Left ventricle myocardium superior (tissue), 1 donor: ENCODE data around the gene C18orf63. TPM values are rescaled to one million over a fixed set of nuclear protein-coding genes. Genes with fewer than 3 reads are reported as not detected.

ENCODE experiments used
- ATAC-seq: fragments of 200-7000 bp; cut with Tn5 transposase; one replicate; pipeline ENCODE4 v1.9.1; 2020; ENCODE audit warnings: mild to moderate bottlenecking, moderate library complexity
- DNase-seq: peaks from one replicate; pipeline ENCODE4 v3.0.0-alpha.2; 2020
- intact Hi-C: fragments of 100-400 bp; cut with micrococcal nuclease; formaldehyde crosslinking; loops from one replicate; pipeline ENCODE4 v1.11.0; 2022
- total RNA-seq: library from RNA; stranded (reverse); fragmentation: NEBNext Ultra II Directional; extraction: Animal tissue kit (Norgen Biotek cat#: 25700); gene quantifications from one replicate; pipeline ENCODE4 v1.2.1, GENCODE V29; 2021
- donor health status: DM: no; HTN: yes; CAD: no; lungs with severe emphysema.

C18orf63 gene
- total RNA-seq, 1 donor from 2014 or later = not detected

DNA sequence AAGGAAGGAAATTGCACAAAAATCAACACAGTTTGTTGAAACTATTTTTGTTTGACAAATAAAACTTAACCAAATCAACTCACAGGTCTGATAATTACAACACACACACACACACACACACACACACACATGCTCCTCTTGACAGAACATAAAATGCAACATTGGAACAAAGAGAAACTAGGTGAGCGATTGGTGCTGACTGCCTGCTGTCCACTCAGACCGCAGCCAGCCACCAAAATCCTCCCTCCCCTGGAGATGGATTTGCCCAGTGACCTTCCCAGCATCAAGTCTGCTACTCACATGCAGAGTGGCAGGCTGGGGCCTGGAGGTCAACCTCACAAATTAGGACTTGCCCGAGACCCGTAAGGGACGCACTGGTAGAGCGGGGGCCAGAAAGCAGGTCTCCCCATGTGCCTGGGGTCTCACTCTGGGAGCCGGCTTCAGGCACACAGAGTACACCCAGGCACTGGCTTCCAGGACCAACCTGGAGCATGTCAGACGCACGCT is 80.1 kb downstream of the C18orf63 start:
- DNase-seq (no peak), ATAC-seq (no peak)
- intact Hi-C loops = no loop called here

DNA sequence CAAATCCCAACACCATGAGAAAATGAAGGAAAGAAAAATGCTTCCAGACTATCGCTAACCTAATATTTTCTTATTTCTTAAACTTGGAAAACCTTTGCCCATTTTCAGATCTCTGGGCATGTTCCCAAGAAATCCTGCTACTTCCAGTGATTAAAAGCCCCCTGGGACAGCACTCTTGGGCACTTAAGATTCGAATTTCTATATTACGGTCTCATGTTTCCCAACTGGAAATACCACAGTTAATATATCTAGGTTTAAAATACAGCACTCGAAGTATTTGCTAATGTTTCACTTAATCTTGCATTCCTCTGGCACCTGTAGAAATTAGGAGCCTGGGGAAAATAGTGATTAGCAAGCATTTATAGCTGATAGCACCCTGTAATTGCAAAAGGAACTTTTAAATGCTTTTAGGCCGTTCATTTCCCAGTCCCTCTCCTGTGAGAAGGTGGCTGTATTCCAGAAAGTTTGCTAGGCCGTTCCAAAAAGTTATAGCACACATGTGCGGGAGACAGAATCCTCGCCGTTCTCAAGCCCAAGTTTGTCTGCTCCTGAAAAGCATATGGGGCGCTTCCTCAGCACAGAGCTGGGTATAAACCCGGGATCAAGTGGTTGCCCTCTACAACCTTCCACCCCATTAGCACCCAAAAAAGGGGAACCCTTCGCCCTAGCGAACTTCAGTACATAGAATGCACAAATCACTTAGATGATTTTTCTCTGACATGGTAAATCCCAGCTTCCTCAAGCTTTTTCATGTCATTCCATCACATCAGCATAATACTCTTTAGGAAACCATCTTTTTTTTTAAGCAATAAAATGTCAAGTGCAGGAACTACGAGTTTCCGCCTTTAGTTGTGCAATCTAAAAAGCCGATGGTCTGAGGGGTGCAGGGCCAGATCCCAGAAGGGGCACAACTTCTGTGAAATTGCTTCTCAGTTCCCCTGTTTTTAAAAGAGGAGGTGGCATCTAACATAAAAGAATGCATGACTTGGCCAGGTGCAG is 80.8 kb downstream of the C18orf63 start:
- ATAC-seq = peak; percentile 41
- intact Hi-C loops = no loop called here
- no peak for DNase-seq

DNA sequence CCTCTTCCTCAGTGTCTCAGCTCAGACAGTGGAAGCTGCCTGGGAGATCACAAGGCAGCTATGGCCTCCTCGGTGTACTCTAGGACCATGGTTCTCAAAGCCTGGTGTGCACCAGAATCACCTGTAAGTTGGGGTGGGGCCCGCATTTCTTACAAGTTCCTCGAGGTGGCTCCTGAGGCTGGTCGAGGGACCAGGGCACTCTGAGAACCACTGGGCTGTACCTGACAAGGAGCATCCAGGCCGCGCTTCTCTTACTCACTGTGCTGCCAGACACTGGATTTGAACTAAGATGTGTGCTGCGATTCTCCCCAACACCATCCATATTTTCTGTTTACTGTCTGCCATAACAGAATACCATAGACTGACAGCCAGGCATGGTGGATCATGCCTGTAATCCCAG is 81.9 kb downstream of the C18orf63 start:
- intact Hi-C loops = no loop called here
- ATAC-seq (no peak), DNase-seq (no peak)

- intact Hi-C loops = no loop called here
- ATAC-seq (peak; percentile 79), DNase-seq (peak; percentile 44)
These were observed 83.7 kb downstream of the C18orf63 start for GRCh38 chr18:74399091-74399887.

GRCh38 chr18:74400813-74401212 is 85.2 kb downstream of the C18orf63 start:
- no peak for DNase-seq
- intact Hi-C loops = no loop called here

GRCh38 chr18:74402806-74403433 is 87.3 kb downstream of the C18orf63 start:
- intact Hi-C loops = no loop called here
- ATAC-seq (peak; percentile 21), DNase-seq (no peak)

More at GRCh38 chr18:74400813-74401212, 85.2 kb downstream of the C18orf63 start:
- ATAC-seq = no peak

- DNase-seq = no peak
- intact Hi-C loops = no loop called here
- ATAC-seq = no peak
These were observed 92.2 kb downstream of the C18orf63 start for GRCh38 chr18:74407888-74408287.

Other genes starting within 250 kb of the C18orf63 start
- gene FBXO15, start 168.0 kb upstream of the C18orf63 start, total RNA-seq = not detected
- 163 TPM for gene TIMM21, start 167.3 kb upstream of the C18orf63 start, total RNA-seq
- 103 TPM for gene CYB5A, start 23.9 kb upstream of the C18orf63 start, total RNA-seq
- gene DIPK1C, start 141.5 kb downstream of the C18orf63 start, total RNA-seq = 6.3 TPM
- 63.5 TPM for gene CNDP2, start 180.5 kb downstream of the C18orf63 start, total RNA-seq
- gene CNDP1, start 218.7 kb downstream of the C18orf63 start, total RNA-seq = not detected